Left colon (tissue), 2 donors: ENCODE results near the gene DIRAS1. TPM values are rescaled to one million over a fixed set of nuclear protein-coding genes. Genes with fewer than 3 reads are reported as not detected.

Experiments
- ATAC-seq: fragments of 200-7000 bp; cut with Tn5 transposase; one replicate; pipeline ENCODE4 v1.9.1; 2020; ENCODE audit warnings: mild to moderate bottlenecking, moderate library complexity
- DNase-seq, 2 donors: peaks; one replicate each; pipeline ENCODE4 v3.0.0-alpha.2; 2020
- intact Hi-C, 2 donors: fragments of 100-400 bp; cut with DNase I in 1 of 2; cut with micrococcal nuclease in 1 of 2; formaldehyde crosslinking; loops; one replicate each; pipeline versions ENCODE4 v1.11.2 to v1.14.0; 2022; cut with DNase I, micrococcal nuclease
- total RNA-seq, 2 donors: library from RNA; stranded (reverse); fragmentation: NEBNext Ultra II Directional; extraction: Animal tissue kit (Norgen Biotek cat#: 25700); gene quantifications; one replicate each; pipeline ENCODE4 v1.2.1, GENCODE V29; 2021
- donor health status: DM: no; HTN: no; CAD: no.
- donor health status: DM: yes; HTN: yes; CAD: no.

The DIRAS1 gene
- total RNA-seq, 2 donors from 2014 or later: 0.52 to 1.1 TPM

DNA sequence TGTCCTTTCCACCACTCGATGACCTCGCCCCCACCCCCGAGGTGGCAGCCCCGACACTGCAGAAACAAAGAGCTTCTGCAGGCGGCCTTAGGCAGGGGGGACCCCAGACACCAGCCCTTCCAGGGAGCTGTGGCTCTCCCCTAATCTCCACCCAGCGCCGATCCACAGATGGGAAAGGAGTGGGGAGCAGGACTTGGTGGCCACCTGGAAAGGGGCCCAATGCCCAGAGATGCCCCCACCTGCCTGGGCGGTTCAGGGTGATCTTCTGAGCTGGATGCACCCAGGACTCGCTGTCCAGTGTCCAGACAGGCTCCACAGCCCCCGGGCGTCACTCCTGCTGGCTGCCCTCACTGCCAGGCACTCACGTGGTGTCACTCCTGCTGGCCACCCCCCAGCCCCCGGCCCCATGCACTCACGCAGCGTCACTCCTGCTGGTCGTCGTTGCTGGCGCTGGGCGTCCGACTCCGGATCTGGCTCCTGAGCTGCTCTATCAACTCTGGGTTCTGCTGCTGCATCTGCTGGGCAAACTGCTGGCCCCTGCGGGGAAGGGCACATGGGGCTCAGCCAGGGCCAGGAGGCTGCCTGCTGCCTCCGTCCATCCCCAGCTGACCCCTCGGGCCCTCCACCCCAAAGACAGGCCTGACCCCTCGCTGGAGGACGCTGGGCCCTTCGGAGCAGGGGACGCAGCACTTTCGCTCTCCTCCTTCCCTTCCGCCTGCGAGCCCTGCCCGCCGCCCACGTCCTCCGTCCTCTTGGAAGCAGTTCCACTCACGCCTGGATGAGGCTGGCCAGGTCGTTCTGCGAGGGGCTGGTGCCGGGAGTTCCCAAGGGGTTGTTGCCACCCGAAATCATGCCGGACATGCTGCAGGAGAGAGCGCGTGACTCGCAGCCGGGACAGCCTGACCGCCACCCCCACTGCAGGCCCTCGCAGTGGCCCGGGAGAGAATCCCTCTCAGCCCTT is 36.0 kb upstream of the DIRAS1 start:
- no peak for ATAC-seq
- DNase-seq: no peak
- intact Hi-C loops: no loop called here

GRCh38 chr19:2756477-2756876 is 35.3 kb upstream of the DIRAS1 start:
- ATAC-seq: no peak
- no peak for DNase-seq
- intact Hi-C loops: no loop called here

DNA sequence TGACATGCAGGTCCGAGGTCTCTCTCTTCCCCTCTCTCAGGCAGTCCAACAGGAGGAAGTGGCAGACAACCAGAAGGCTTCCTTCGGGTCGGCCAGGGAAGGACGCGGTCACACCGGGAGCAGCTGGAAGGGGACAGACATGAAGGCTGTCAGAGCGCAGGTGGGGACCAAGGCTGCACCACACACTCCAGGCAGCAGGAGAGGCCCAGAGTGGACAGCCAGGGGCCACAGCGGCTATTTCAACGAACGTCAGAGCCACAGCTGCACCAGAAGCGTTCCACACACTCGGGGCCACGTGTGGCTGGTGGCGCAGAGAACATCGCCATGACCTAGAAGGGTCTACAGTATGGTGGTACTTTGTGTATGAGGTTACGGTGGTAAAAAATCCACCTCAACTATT is 34.6 kb upstream of the DIRAS1 start:
- ATAC-seq: no peak
- DNase-seq: no peak
- intact Hi-C loops: no loop called here

DNA sequence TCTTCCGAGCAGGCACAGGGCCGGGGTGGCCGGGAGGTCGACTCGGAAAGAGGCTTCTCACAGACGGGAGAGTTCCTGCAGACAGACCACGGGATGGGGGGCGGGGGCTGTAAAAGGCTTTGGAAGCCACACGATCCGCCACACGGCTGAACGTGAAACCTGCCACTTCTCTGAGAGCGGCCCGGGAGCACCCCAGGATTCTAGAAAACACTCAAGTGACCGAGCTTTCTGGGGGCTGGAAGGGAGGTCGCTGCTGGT is 34.2 kb upstream of the DIRAS1 start:
- DNase-seq: no peak
- no peak for ATAC-seq
- intact Hi-C loops: no loop called here

DNA sequence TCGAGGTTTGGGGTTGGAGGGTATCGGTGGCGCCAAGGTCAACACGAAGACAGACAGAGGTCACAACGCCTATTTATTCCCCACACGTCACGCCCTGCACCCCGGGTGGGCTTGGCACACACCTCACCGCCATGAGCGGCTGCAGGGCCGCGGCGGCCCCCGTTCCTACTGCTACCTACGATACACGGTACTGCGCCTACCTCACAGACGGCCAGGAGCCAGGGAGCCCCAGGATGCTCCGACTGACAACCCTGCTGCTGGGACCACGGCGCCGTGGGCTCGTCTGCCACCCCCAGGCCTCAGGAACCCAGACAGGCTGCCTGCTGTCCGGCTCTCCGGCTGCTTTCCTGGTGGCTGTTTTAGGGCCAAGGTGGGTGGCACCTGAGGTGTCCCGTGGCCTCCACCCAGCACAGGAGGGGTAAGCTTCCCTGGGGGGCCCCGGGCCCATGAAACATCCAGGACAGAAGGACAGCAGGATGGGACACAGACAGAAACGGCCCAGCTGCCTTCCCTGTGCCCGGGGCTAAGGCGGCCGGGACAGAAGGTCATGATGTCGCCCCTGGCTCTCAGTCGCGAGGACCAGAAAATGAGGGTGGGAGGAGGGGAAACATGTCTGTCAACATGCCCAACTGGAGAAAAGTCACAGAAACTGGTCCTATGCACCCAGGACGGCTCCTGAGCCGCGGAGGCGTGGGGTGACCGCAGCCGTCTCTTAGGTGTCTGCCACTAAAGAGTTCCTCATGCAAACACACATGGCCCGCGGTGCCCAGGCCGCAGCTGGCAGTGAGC is 33.7 kb upstream of the DIRAS1 start:
- intact Hi-C loops: no loop called here

DNA sequence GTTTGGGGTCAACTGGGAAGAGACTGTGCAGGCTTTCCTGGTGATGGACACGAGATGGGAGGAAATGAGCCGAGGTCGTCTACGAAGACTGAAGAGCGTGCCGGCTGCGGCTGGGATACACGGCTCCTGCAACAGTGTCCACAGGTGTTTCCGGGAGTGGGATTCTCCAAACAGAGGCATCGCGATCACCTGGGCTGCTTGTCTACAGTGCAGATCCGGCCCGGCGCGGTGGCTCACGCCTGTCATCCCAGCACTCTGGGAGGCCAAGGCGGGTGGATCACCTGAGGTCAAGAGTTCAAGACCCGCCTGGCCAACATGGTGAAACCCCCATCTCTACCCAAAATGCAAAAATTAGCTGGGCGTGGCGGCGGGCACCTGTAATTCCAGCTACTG is 30.3 kb upstream of the DIRAS1 start:
- ATAC-seq (no peak), DNase-seq (no peak)
- intact Hi-C loops: no loop called here

More for the DNA sequence above, 33.7 kb upstream of the DIRAS1 start:
- DNase-seq (no peak), ATAC-seq (no peak)

GRCh38 chr19:2750808-2751437 is 29.8 kb upstream of the DIRAS1 start:
- intact Hi-C loops: no loop called here
- DNase-seq: no peak
- no peak for ATAC-seq

DNA sequence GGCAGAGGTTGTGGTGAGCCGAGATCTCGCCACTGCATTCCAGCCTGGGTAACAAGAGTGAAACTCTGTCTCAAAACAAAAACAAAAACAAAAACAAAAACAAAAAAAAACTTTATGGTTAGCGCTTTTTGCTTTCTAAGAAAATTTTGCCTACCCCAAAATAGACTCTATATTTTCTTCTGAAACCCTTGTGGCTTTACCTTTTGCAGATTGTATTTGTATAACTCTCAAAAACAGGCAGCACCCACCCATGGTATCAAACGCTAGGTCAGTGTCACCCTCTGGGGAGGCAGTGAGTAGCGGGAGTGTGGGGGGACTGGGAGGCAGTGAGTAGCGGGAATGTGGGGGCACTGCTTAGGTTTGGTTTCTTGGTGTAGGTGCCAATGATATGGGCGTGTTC is 26.2 kb upstream of the DIRAS1 start:
- DNase-seq (no peak), ATAC-seq (no peak)
- intact Hi-C loops: loop anchor here in 1 of 2 donors (5.0 kb wide), 1 partner anchor 100 kb away; no protein-coding TSS in a partner anchor

DNA sequence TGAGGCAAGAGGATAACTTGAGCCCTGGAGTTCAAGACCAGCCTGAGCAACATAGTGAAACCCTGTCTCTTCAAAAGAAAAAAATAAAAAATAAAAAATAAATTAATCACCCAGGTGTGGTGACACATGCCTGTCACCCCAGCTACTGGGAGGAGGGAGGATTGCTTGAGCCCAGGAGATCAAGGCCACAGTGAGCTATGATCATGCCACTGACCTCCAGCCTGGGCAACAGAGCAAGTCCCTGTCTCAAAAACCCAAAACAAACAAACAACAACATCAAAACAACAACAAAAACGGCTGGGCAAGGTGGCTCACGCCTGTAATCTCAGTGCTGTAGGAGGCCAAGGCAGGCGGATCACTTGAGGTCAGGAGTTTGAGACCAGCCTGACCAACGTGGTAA is 22.9 kb upstream of the DIRAS1 start:
- ATAC-seq (no peak), DNase-seq (no peak)
- intact Hi-C loops: no loop called here

- ATAC-seq (no peak), DNase-seq (no peak)
- intact Hi-C loops: no loop called here
These were observed 21.9 kb upstream of the DIRAS1 start for GRCh38 chr19:2743099-2743498.

GRCh38 chr19:2740314-2740656 is 19.1 kb upstream of the DIRAS1 start:
- intact Hi-C loops: no loop called here
- ATAC-seq (no peak), DNase-seq (no peak)

GRCh38 chr19:2739602-2740313 is 18.6 kb upstream of the DIRAS1 start, which contains the start of gene SLC39A3:
SLC39A3 (minus strand) TSS chr19:2740017; CDS start chr19:2737257, 2,760 bp downstream.
- peak; percentile 100 for ATAC-seq
- intact Hi-C loops: no loop called here

GRCh38 chr19:2736550-2737190 is 15.5 kb upstream of the DIRAS1 start:
- DNase-seq (no peak), ATAC-seq (no peak)
- intact Hi-C loops: no loop called here

More at GRCh38 chr19:2739602-2740313, 18.6 kb upstream of the DIRAS1 start, which contains the start of gene SLC39A3:
- DNase-seq: peak; percentile 97 to 99

DNA sequence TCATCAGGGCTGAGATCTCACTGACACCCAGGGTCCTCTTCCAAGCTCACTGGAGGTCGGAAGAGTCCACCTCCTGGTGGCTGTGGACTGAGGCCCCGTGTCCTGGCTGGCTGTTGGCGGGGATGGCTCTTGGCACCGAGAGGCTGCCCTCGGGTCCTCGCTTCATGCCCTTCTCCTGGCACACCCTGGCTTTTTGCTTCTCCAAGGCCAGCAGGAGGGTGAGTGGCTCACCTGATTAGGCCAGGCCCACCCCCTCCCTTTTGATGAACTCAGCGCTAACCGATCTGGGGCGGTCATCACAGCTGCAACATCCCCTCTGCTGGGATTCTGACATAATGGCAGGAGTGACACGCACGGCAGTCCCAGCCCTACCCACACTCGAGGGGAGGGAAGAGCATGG is 14.2 kb upstream of the DIRAS1 start:
- ATAC-seq: no peak
- no peak for DNase-seq
- intact Hi-C loops: no loop called here

GRCh38 chr19:2734589-2735288 is 13.6 kb upstream of the DIRAS1 start:
- intact Hi-C loops: no loop called here
- ATAC-seq (no peak), DNase-seq (no peak)

DNA sequence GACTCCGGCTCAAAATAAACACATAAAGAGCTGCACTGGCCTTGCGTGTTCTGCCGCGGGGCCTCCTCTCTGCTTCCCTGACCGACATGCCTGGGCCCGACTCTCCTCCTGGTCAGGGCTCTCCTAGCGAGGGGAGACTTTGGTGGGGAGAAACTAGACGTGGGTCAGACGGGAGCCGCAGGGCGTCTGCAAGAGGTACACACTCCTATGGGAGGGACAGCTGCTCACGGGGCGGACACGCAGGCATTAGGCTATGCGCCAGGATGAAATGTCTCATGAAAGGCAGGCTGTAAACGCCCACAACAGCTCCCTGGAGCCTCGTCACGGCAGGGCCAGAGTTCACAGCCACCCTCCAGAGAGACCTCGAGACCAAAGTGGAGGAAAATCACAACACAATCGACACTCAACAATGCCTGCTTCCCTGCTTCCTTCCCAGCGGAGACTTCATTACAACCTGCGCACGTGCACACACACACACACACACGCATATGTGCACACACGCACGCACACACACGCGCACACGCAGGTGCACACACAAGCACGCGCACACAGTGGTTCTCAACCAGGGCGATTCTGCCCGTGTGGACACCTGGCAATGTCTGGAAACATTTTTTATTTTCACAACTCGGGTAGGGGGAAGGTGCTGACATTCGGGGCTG is 12.9 kb upstream of the DIRAS1 start:
- DNase-seq (peak in 1 of 2 donors; percentile 62), ATAC-seq (peak; percentile 95)
- intact Hi-C loops: no loop called here

- DNase-seq (no peak), ATAC-seq (no peak)
- intact Hi-C loops: no loop called here
These were observed 11.7 kb upstream of the DIRAS1 start for GRCh38 chr19:2732883-2733282.
